GM13977 (cell line): ENCODE results near the gene TAF5L.
"Not testable (repeated sequence)": the region's sequence is repeated elsewhere in the genome, so short reads cannot be mapped to it uniquely, and the experiment has no call there.

Experiments
- DNase-seq: peaks from one replicate; pipeline ENCODE4 v3.0.0; 2012; ENCODE audit warnings: low spot score
- in situ Hi-C: fragments of 300-500 bp; cut with MboI; formaldehyde crosslinking; loops from one replicate; pipeline ENCODE4 v1.12.0; 2022; ENCODE audit warnings: low sequenced_read_pairs, low pct_unique_long_range_greater_than_20kb, mixed read lengths, inconsistent platforms; ENCODE audit not compliant: unreplicated experiment
- TF ChIP-seq, protein P1 (sequence below): IDR thresholded peaks from 2 replicates; pipeline ENCODE4 v1.5.1; 2012; ENCODE audit warnings: mild to moderate bottlenecking, control low read depth; ENCODE audit not compliant: insufficient read depth; ENCODE audit errors: extremely low read depth, missing control alignments

TAF5L gene

GRCh38 chr1:229623838-229624237 is 2.1 kb downstream of the TAF5L start:
- DNase-seq = peak; percentile 40
- in situ Hi-C loops = no loop called here
- TF ChIP-seq, protein P1, sequence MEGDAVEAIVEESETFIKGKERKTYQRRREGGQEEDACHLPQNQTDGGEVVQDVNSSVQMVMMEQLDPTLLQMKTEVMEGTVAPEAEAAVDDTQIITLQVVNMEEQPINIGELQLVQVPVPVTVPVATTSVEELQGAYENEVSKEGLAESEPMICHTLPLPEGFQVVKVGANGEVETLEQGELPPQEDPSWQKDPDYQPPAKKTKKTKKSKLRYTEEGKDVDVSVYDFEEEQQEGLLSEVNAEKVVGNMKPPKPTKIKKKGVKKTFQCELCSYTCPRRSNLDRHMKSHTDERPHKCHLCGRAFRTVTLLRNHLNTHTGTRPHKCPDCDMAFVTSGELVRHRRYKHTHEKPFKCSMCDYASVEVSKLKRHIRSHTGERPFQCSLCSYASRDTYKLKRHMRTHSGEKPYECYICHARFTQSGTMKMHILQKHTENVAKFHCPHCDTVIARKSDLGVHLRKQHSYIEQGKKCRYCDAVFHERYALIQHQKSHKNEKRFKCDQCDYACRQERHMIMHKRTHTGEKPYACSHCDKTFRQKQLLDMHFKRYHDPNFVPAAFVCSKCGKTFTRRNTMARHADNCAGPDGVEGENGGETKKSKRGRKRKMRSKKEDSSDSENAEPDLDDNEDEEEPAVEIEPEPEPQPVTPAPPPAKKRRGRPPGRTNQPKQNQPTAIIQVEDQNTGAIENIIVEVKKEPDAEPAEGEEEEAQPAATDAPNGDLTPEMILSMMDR = no peak

- in situ Hi-C loops = no loop called here
- DNase-seq = no peak
- TF ChIP-seq, protein P1 = no peak
Measured at GRCh38 chr1:229623225-229623624, 2.7 kb downstream of the TAF5L start.

GRCh38 chr1:229622641-229623120 is 3.2 kb downstream of the TAF5L start:
- in situ Hi-C loops, DNase-seq: not testable (repeated sequence)

- in situ Hi-C loops = no loop called here
- TF ChIP-seq, protein P1 = no peak
- no peak for DNase-seq
Measured at GRCh38 chr1:229621663-229622062, 4.3 kb downstream of the TAF5L start.

DNA sequence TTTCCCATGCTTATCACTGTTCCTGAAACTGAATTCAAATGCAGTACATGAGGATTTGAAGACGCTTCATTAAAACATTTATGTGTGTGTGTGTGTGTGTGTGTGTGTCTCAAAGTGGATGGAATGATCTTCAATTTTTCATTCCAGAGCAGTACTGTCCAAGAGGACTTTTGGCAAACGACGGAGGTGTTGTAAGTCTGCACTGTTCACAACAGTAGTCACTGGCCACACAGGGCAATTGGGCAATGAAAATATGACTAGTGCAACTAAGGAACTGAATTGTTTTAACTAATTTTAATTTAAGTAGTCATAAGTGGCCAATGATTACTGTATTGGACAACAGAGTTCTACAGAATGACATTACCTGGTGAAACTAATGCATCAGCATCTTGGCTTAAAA is 5.0 kb downstream of the TAF5L start:
- no peak for DNase-seq
- TF ChIP-seq, protein P1 = no peak
- in situ Hi-C loops = no loop called here

GRCh38 chr1:229619614-229620013 is 6.3 kb downstream of the TAF5L start:
- DNase-seq = no peak
- in situ Hi-C loops = no loop called here
- TF ChIP-seq, protein P1 = no peak

GRCh38 chr1:229619002-229619401 is 6.9 kb downstream of the TAF5L start:
- no peak for DNase-seq
- in situ Hi-C loops = no loop called here
- TF ChIP-seq, protein P1 = no peak
